Activated CD4-positive, alpha-beta T cell treated with anti-CD3 and anti-CD28 coated beads, Interleukin-2, amount 10 ng/mL, durations not matched to agents 7 days and 5 days (primary cell): ENCODE results near the gene CAMK2D. TPM values are rescaled to one million over a fixed set of nuclear protein-coding genes. Genes with fewer than 3 reads are reported as not detected.

Experiments
- CTCF ChIA-PET: fragments of 350-600 bp; sonication (Branson Sonifier 250); formaldehyde crosslinking; loops from one replicate; lab custom pipeline; 2021; ENCODE audit warnings: antibody characterized with exemption; lab: Charles Lee
- POLR2A ChIA-PET: fragments of 350-600 bp; sonication (Branson Sonifier 250); formaldehyde crosslinking; loops from one replicate; lab custom pipeline; 2021; ENCODE audit warnings: antibody characterized with exemption; lab: Charles Lee
- DNase-seq: peaks from one replicate; pipeline ENCODE4 v3.0.0-alpha.2; 2020
- H3K27ac Mint-ChIP-seq: one replicate; pipeline ENCODE4 v1.8.0; 2021; ENCODE audit warnings: mild to moderate bottlenecking, moderate library complexity, mixed read lengths
- H3K27me3 Mint-ChIP-seq: one replicate; pipeline ENCODE4 v1.8.0; 2021; ENCODE audit warnings: mixed read lengths
- H3K36me3 Mint-ChIP-seq: one replicate; pipeline ENCODE4 v1.8.0; 2021; ENCODE audit warnings: low read depth, mixed read lengths
- H3K4me1 Mint-ChIP-seq: one replicate; pipeline ENCODE4 v1.8.0; 2021; ENCODE audit warnings: mixed read lengths
- H3K4me3 Mint-ChIP-seq: one replicate; pipeline ENCODE4 v1.8.0; 2021; ENCODE audit warnings: mild to moderate bottlenecking, moderate library complexity, mixed read lengths
- H3K9me3 Mint-ChIP-seq: one replicate; pipeline ENCODE4 v1.8.0; 2021; ENCODE audit warnings: mixed read lengths
- total RNA-seq, 2 experiments: library from RNA; stranded (reverse); gene quantifications; one replicate each; pipeline ENCODE4 v1.2.3, GENCODE V29; 2021

Gene CAMK2D
- total RNA-seq, 2 experiments from 2014 or later: 37.8 to 38.5 TPM

GRCh38 chr4:113641025-113641431 lies 120.5 kb downstream of the CAMK2D start:
- Mint-ChIP-seq H3K4me3 (no peak overlapping the region), H3K27ac (no peak overlapping the region), H3K36me3 (peaks cover 43% of the 10 kb centered on the region), H3K27me3 (no peaks in the 10 kb centered on the region), H3K4me1 (peaks cover 57% of the 10 kb centered on the region), H3K9me3 (peaks cover 2% of the 10 kb centered on the region)
- ChIA-PET CTCF (no interaction called here), POLR2A (no interaction called here)
- no peak for DNase-seq

- POLR2A ChIA-PET: no interaction called here
- Mint-ChIP-seq H3K4me3 (no peak overlapping the region), H3K9me3 (peaks cover 2% of the 10 kb centered on the region), H3K27ac (no peak overlapping the region), H3K4me1 (peaks cover 50% of the 10 kb centered on the region), H3K27me3 (no peaks in the 10 kb centered on the region), H3K36me3 (peaks cover 36% of the 10 kb centered on the region)
- no peak for DNase-seq
- CTCF ChIA-PET: no interaction called here
These were observed 122.2 kb downstream of the CAMK2D start for GRCh38 chr4:113639326-113639725.

- no peak overlapping the region for H3K27ac Mint-ChIP-seq
- peaks cover 29% of the 10 kb centered on the region for H3K36me3 Mint-ChIP-seq
- no peaks in the 10 kb centered on the region for H3K27me3 Mint-ChIP-seq
- DNase-seq: no peak
- H3K4me1 Mint-ChIP-seq: peaks cover 45% of the 10 kb centered on the region
- ChIA-PET CTCF (interaction anchor here (1.7 to 2.7 kb wide), 2 partner anchors 8 to 91 kb away, joined by 4 to 8 read pairs; no protein-coding TSS in a partner anchor), POLR2A (no interaction called here)
- no peaks in the 10 kb centered on the region for H3K9me3 Mint-ChIP-seq
- H3K4me3 Mint-ChIP-seq: no peak overlapping the region
These were observed 123.0 kb downstream of the CAMK2D start for GRCh38 chr4:113638562-113638832.

DNA sequence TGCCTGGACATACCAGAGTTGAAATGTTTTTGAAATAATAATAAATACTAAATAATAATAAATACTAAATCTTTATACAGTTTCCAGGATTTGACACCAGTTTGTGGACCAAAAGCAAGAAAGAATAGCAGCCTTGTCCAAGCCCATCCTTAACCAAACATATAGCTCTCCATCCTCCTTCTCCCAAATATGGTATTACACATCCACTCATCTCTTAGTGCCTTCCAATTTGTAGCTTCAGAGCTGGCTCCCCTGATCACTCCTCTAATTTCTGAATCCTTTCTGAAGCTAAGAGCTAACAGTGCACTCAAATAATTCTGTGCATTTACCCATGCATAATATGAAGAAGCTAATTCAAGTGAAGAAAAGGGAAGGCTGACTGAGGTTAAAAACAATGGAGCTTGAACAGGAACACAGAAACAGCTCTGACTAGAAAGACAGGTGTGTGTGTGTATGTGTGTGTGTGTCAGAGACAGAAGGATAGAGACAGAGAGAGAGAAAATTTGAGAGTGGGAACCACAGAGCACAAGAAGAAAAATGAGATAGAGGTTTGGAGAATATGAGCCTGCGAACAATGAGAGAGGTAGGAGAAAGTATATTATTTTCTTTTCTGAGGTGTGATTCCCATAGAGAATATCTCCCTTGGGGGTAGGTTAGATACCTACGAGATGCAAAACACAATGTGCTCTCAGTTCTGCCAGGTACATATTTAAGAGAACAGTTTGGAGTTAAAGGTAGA lies 123.5 kb downstream of the CAMK2D start:
- DNase-seq: no peak
- CTCF ChIA-PET: interaction anchor here (0.5 to 2.7 kb wide), 5 partner anchors 9 to 90 kb away, joined by 3 to 8 read pairs (median 4); no protein-coding TSS in a partner anchor
- Mint-ChIP-seq H3K4me1 (peaks cover 49% of the 10 kb centered on the region), H3K27me3 (no peaks in the 10 kb centered on the region), H3K27ac (no peak overlapping the region), H3K9me3 (no peaks in the 10 kb centered on the region), H3K36me3 (peaks cover 24% of the 10 kb centered on the region), H3K4me3 (no peak overlapping the region)
- POLR2A ChIA-PET: no interaction called here

DNA sequence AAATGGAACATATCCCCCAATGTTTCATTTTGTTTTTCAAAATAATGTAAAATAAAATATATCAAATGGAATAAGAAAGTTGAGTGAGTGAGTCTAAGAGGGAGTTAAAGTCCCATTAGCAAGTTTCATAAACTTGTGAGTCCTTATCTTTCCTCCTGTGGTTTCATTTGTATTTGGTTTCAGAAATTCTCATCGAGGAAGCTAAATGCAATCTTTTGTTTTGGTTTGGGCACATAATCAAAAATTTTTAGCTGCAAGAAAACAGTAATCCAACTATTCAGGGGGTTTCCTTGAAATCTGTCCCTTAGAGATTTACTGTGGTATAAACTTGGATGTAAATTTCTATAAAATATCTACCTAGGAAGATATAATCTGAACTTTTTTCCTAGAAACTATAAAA lies 124.2 kb downstream of the CAMK2D start:
- CTCF ChIA-PET: interaction anchor here (0.7 to 2.7 kb wide), 4 partner anchors 9 to 90 kb away, joined by 3 to 8 read pairs (median 4); no protein-coding TSS in a partner anchor

GRCh38 chr4:113636877-113637276 lies 124.7 kb downstream of the CAMK2D start:
- ChIA-PET POLR2A (no interaction called here), CTCF (interaction anchor here (1.4 to 2.7 kb wide), 4 partner anchors 9 to 89 kb away, joined by 3 to 8 read pairs (median 5); no protein-coding TSS in a partner anchor)
- peak overlapping the region; percentile 35 for H3K4me3 Mint-ChIP-seq
- H3K27ac Mint-ChIP-seq: peak overlapping the region; percentile 71
- H3K27me3 Mint-ChIP-seq: no peaks in the 10 kb centered on the region
- peaks cover 23% of the 10 kb centered on the region for H3K36me3 Mint-ChIP-seq
- no peaks in the 10 kb centered on the region for H3K9me3 Mint-ChIP-seq
- peaks cover 49% of the 10 kb centered on the region for H3K4me1 Mint-ChIP-seq
- DNase-seq: peak; percentile 56

More for the DNA sequence above, 124.2 kb downstream of the CAMK2D start:
- peaks cover 49% of the 10 kb centered on the region for H3K4me1 Mint-ChIP-seq
- H3K27ac Mint-ChIP-seq: no peak overlapping the region
- H3K9me3 Mint-ChIP-seq: no peaks in the 10 kb centered on the region
- no peaks in the 10 kb centered on the region for H3K27me3 Mint-ChIP-seq
- DNase-seq: no peak
- H3K36me3 Mint-ChIP-seq: peaks cover 23% of the 10 kb centered on the region
- POLR2A ChIA-PET: no interaction called here
- H3K4me3 Mint-ChIP-seq: no peak overlapping the region

DNA sequence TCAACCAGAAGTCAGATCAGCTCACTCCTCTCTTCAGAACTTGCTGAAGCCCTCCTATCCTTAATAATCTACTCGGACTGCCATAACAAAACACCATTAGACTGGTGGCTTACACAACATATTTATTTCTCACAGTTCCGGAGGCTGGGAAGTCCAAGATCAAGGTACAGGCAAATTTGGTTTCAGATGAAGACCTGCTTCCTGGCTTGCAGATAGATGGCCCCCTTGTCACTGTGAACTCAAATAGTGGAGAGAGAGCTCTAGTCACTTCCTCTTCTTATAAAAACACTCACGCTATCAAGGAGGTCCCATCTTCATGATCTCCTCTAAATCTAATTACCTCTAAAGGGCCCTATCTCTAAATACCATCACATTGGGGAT lies 125.1 kb downstream of the CAMK2D start:
- peaks cover 49% of the 10 kb centered on the region for H3K4me1 Mint-ChIP-seq
- POLR2A ChIA-PET: no interaction called here

GRCh38 chr4:113635739-113636437 lies 125.7 kb downstream of the CAMK2D start:
- Mint-ChIP-seq H3K36me3 (peaks cover 23% of the 10 kb centered on the region), H3K4me1 (peaks cover 49% of the 10 kb centered on the region), H3K27ac (peak overlapping the region; percentile 71)

More for the DNA sequence above, 125.1 kb downstream of the CAMK2D start:
- DNase-seq: peak; percentile 39
- H3K27me3 Mint-ChIP-seq: no peaks in the 10 kb centered on the region
- peak overlapping the region; percentile 35 for H3K4me3 Mint-ChIP-seq
- H3K27ac Mint-ChIP-seq: peak overlapping the region; percentile 71
- H3K9me3 Mint-ChIP-seq: no peaks in the 10 kb centered on the region
- CTCF ChIA-PET: interaction anchor here (1.4 to 2.7 kb wide), 4 partner anchors 10 to 89 kb away, joined by 3 to 8 read pairs (median 5); no protein-coding TSS in a partner anchor
- peaks cover 23% of the 10 kb centered on the region for H3K36me3 Mint-ChIP-seq

DNA sequence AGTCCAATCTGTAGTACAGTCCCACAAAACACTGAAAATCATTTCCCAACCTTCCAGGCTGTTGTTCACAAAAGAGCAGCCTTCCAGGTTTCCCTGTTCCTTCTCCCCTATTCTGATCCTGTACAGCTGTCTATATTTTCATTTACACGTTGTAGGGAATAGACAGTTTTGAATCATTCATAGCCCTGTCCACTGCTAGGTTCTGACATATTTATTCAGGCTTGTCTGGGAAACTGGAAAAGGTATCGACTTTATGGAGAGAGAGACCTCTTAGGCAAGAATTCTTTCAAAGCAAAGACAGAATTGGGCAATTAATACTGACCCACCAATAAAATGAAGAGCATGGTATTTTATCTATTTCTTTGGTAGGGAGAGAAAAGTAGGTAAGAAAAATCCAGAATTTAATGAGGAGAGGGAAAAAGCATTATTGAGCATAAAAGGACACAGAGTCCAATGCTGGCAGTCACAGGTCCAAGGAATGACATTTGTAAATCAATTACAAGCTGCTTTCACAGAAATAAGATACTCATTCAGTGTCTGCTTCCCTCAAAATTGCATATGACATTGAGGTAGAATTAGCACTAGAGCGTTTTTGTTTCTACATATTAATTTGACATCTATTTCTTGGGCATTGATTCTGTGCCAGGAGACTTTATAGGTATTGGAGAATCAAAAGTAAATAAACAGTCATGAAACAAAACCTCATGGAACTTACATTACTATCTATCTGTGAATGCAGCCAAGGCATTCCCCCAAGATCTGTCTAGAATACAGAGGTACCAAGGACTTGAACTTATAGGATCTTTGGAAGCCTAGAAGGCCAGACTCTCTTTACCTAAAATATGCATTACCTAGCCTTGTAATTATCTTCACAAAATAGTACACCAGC lies 127.2 kb downstream of the CAMK2D start:
- H3K27ac Mint-ChIP-seq: no peak overlapping the region
- no peaks in the 10 kb centered on the region for H3K27me3 Mint-ChIP-seq
- no peaks in the 10 kb centered on the region for H3K9me3 Mint-ChIP-seq
- ChIA-PET CTCF (interaction anchor here (0.8 kb wide), 2 partner anchors 11 to 72 kb away, joined by 3 read pairs; no protein-coding TSS in a partner anchor), POLR2A (no interaction called here)
- H3K4me3 Mint-ChIP-seq: no peak overlapping the region
- H3K4me1 Mint-ChIP-seq: peaks cover 45% of the 10 kb centered on the region
- peaks cover 17% of the 10 kb centered on the region for H3K36me3 Mint-ChIP-seq
- no peak for DNase-seq

More at GRCh38 chr4:113635739-113636437, 125.7 kb downstream of the CAMK2D start:
- H3K9me3 Mint-ChIP-seq: no peaks in the 10 kb centered on the region
- CTCF ChIA-PET: interaction anchor here (1.4 kb wide), 2 partner anchors 10 to 12 kb away, joined by 3 to 6 read pairs; no protein-coding TSS in a partner anchor
- H3K4me3 Mint-ChIP-seq: no peak overlapping the region
- DNase-seq: no peak
- no peaks in the 10 kb centered on the region for H3K27me3 Mint-ChIP-seq
- POLR2A ChIA-PET: no interaction called here

GRCh38 chr4:113633467-113633866 lies 128.1 kb downstream of the CAMK2D start:
- H3K4me1 Mint-ChIP-seq: peaks cover 40% of the 10 kb centered on the region
- peaks cover 13% of the 10 kb centered on the region for H3K36me3 Mint-ChIP-seq
- H3K27ac Mint-ChIP-seq: no peak overlapping the region
- no peak for DNase-seq
- CTCF ChIA-PET: interaction anchor here (1.4 kb wide), 1 partner anchor 11 kb away, joined by 3 read pairs; no protein-coding TSS in a partner anchor
- POLR2A ChIA-PET: no interaction called here
- no peaks in the 10 kb centered on the region for H3K9me3 Mint-ChIP-seq
- H3K27me3 Mint-ChIP-seq: no peaks in the 10 kb centered on the region
- no peak overlapping the region for H3K4me3 Mint-ChIP-seq

GRCh38 chr4:113628711-113629110 lies 132.8 kb downstream of the CAMK2D start:
- H3K27ac Mint-ChIP-seq: no peak overlapping the region
- H3K9me3 Mint-ChIP-seq: peaks cover 2% of the 10 kb centered on the region
- no peaks in the 10 kb centered on the region for H3K27me3 Mint-ChIP-seq
- no peak for DNase-seq
- peaks cover 19% of the 10 kb centered on the region for H3K36me3 Mint-ChIP-seq
- H3K4me1 Mint-ChIP-seq: peaks cover 29% of the 10 kb centered on the region
- POLR2A ChIA-PET: interaction anchor here (0.6 kb wide), 1 partner anchor 132 kb away, joined by 5 read pairs; no protein-coding TSS in a partner anchor
- no peak overlapping the region for H3K4me3 Mint-ChIP-seq
- CTCF ChIA-PET: no interaction called here

GRCh38 chr4:113627321-113627720 lies 134.2 kb downstream of the CAMK2D start:
- H3K27ac Mint-ChIP-seq: no peak overlapping the region
- no peak overlapping the region for H3K4me3 Mint-ChIP-seq
- ChIA-PET POLR2A (no interaction called here), CTCF (interaction anchor here (0.6 kb wide), 1 partner anchor 26 kb away, joined by 3 read pairs; no protein-coding TSS in a partner anchor)
- peaks cover 2% of the 10 kb centered on the region for H3K9me3 Mint-ChIP-seq
- no peak for DNase-seq
- H3K4me1 Mint-ChIP-seq: peaks cover 25% of the 10 kb centered on the region
- no peaks in the 10 kb centered on the region for H3K27me3 Mint-ChIP-seq
- H3K36me3 Mint-ChIP-seq: peaks cover 19% of the 10 kb centered on the region
